NCI-H2171 (cell line): ENCODE measurements around the gene RAF1.
"Not testable (repeated sequence)": the region's sequence is repeated elsewhere in the genome, so short reads cannot be mapped to it uniquely, and the experiment has no call there.

Experiments used
- DNase-seq: peaks from one replicate; lab custom pipeline; 2025; lab: John Stamatoyannopoulos, UW

The RAF1 gene

DNA sequence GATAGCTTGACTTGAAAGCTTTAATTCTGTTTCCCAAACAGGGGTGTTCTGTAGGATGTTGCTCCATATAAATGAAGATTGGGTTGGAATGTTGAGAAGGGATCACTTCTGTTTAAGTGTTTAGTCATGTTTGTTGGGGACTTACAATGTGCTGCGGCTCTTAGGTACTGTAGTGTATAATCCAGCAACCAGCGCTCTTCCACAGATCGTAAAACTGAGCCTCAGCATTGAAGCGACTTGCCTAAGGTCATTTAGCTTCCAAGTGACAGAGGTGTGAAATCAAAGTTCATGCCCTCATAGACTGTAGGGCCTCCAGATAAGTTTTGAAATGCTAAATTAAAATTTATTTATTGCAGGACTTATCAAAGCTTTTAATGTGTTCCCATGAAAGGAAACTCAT is 105.2 kb downstream of the RAF1 start:
- DNase-seq: no peak

- no peak for DNase-seq
Measured at GRCh38 chr3:12557473-12558100, 106.3 kb downstream of the RAF1 start.

DNA sequence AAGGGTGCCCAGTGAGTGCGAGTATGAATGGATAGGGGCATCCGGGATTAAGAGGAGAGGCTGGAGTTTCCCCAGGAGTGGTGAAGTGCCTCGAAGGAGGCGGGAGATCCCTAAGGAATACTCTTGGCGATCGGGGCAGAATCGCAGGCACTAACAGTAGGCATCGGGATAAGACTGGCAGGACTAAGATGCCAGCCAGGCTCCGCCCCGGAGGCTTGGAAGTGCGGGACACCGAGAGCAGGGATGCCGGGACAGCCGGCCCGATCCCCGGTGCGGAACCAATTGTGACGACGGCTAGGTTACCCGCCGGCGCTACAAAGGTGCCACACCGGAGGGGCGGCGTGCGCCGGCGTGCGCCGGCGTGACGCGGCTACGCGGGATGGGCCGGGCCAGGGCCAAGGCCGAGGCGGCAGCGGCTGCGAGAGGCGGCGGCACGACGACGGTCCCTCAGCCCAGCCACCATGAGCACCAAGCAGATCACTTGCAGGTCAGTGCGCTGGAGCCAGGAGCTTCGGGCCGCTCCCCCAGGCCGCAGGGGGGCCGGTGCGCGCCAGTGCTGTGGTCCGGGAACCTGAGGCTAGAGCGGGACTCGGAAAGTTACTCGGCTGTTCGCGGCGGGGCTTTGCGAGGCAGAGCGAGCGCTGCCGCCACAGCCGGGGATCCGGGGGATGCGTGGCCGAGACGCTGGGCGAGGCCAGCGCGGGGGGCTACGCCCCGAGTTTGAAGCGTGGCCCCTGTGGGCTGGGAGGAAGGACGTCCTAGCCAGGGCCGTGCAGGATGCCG is 107.0 kb downstream of the RAF1 start, which contains the start of gene MKRN2:
TSS of gene MKRN2 (plus strand) at position 398 of the 783 bp plus-strand sequence. CDS start at position 462, 64 bp downstream.
- DNase-seq: peak; percentile 66

DNA sequence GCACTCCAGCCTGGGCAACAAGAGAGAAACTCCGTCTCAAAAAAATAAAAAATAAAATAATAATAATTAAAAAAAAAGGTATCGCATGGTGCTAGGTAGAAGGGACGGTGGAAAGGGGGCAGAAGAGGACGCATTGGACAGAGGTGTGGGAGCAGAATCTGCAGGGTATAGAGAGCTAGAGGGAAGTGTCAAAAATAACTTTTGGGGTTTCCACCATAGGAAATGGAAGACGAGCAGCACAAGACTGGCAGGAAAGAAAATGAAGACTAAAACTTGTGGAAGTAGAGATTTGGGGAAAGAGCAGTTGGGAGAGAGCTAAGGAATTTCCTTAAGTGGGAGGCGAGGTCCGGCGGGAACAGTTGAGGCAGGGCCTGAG is 107.6 kb downstream of the RAF1 start:
- no peak for DNase-seq

GRCh38 chr3:12553921-12554391 is 110.0 kb downstream of the RAF1 start:
- no peak for DNase-seq

DNA sequence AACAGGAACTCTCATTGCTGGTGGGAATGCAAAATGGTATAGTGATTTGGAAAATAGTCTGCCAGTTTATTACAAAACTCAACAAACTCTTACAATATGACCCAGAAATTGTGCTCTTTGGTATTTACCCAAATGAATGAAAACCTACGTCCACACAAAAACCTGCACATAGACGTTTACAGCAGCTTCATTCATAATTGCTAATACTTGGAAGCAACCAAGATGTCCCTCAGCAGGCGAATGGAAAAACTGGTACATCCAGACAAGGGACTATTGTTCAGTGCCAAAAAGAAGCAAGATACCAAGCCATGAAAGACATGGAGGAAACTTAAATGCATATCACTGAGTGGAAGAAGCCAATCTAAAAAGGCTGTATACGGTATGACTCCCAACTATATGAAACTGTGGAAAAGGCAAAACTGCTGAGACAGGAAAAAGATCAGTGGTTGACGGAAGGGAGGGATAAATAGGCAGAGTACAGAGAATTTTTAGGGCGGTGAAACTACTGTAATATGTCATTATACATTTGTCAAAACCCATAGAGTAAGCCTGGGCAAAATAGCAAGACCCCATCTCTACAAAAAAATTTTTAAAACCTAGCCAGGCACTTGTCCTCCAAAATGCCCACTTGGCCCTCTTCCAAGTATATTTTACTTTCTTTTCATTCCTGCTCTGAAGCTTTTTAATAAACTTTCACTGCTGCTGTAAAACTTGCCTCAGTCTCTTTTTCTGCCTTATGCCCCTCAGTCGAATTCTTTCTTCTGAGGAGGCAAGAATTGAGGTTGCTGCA is 113.8 kb downstream of the RAF1 start:
- no peak for DNase-seq

DNA sequence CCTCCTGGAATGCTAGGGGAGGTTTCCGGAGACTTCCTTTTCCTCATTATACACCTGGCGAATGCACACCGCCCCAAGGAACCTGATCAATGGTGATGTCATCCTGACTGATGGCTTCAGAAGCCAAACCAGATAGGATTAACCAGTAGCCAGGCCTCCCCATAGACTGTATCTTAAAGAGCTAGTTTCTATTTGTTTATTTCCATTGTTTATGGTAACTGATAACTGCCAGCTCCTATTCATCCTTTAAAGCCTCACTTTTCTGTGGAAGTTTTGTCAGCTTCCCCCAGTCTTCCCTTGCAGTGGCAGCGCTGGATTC is 118.5 kb downstream of the RAF1 start, which contains the start of gene MKRN2OS:
TSS of gene MKRN2OS (minus strand) at position 27 of the 319 bp plus-strand sequence. CDS start 35 bp downstream, outside the sequence.
- DNase-seq: no peak

GRCh38 chr3:12544652-12545472 is 119.1 kb downstream of the RAF1 start:
- no peak for DNase-seq

GRCh38 chr3:12543497-12543896 is 120.4 kb downstream of the RAF1 start:
- not testable (repeated sequence) for DNase-seq

- no peak for DNase-seq
Measured at GRCh38 chr3:12541625-12542024, 122.3 kb downstream of the RAF1 start.

DNA sequence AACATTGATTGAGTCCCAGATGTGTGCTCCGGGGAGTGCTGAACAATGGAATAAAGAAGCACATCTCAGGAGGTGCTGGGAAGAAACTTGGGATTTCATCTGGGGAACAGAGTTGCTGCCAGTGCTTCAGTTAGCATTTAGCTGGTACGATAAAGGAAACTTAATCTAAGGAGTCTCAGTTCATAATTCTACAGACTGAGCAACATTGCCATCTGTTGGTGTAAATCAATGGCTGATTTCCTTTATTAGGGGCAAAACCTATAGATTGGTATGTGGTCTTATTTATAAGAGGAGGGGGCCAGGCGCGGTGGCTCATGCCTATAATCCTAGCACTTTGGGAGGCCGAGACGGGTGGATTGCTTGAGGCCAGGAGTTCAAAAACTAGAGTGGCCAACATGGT is 127.5 kb downstream of the RAF1 start:
- no peak for DNase-seq
